GM19351 (cell line): Measurements from ENCODE around the gene GRM2.
A peak's percentile ranks its signal among the peaks of the same experiment; 100 is the strongest.

Experiments
- ATAC-seq: cut with Tn5 transposase; IDR thresholded peaks from one replicate; pipeline ENCODE4 v1.9.1; 2021; ENCODE audit warnings: mild to moderate bottlenecking, moderate library complexity; ENCODE audit not compliant: unreplicated experiment

Gene GRM2

DNA sequence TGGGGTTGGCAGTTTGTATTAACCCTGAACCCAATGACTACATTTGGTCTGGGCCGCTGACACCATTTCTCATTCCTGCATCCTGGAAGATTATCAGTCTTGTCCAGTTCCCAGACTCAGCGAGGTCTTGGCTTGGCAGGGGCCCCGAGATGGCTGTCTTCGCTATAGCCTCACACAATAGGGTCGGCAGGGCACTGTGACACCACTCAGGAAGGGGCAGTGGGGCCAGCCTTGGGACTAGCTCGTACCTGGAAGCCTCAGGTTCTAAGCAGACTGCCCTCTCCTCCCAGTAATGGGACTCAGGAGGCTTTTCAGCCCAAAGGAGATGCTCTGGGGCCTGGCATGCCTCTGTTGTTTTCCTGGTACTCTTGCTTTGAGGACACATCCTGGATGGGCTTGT is 26.7 kb upstream of the GRM2 start:
- ATAC-seq = no peak

- ATAC-seq = no peak
Measured at GRCh38 chr3:51680663-51681230, 26.1 kb upstream of the GRM2 start.

DNA sequence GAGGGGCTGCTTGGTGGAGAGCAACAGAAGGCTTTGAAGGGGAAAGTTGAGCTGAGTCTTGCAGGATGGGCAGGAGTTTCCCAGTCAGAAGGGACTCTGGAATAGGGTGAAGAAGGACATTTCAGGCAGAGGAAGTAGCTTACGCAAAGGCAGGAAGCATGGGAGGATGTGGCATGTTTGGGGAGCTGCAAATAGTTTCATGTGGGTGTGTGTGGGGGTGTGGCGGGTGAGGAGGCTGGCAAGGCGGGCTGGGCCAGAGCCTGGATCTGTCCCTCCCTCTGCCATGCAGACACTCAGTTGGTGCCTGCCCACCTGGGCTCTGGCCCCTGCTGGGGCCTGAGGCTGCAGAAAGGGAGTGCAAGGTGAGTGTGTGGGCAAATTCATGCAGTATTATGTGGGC is 25.4 kb upstream of the GRM2 start:
- no peak for ATAC-seq

- ATAC-seq = peak; percentile 93
Measured at GRCh38 chr3:51682079-51682478, 24.8 kb upstream of the GRM2 start.

- ATAC-seq = no peak
Measured at GRCh38 chr3:51682526-51682925, 24.3 kb upstream of the GRM2 start.

GRCh38 chr3:51683566-51683965 is 23.3 kb upstream of the GRM2 start:
- no peak for ATAC-seq

DNA sequence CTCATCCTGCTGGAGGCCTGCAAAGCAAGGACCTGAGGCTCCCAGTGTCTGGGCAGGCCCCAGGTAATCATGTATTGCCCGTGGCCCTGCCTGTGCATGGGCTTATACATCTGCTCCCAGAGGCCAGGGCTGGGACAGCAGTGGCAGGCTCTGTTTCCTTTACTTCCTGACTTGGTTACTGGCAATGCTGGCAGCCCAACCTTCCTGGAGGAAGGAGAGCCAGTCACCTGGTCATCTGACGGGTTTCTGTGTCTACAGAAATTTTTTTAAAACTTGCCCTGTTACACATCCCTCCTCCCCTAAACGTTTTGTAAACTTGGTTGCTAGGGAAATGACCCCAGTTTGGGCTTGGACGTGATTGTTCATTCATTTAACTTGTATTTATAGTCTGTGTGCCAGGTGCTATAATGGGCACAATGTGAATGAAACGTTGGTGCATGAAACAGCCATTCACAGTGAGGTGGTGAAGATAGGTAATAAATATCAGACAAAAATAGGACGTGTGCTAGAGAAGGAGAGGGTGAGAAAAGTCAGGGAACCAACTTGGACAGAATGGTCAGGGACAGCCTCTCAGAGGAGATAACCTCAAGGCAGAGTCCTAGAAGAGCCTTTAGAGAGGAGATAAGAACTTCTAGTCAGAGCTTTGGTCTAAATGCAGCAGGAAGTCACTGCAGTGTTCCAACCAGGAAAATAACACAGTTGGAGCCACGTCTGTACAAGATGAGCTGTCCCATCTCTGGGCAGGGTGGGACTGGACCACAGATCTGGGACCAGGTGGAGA is 21.7 kb upstream of the GRM2 start:
- ATAC-seq = no peak

DNA sequence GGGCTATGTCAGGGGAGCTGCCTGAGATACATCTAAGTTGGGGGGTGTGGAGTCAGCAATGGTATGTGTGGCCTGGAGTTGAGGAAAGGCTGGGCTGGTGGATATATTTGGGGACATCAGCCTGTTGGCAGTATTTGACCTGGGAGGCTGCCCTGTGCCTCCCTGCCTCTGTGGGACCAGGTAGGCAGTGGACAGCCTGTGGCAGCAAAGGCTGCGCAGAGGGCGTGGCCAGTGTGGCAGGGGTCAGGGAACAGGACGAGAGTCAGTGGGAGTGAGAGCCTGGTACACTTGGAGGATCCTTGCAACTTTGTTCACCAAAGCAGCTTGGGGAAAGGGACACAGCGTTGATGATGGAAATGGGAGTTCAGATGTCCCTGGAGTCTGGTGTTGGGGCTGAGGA is 20.8 kb upstream of the GRM2 start:
- ATAC-seq = no peak

GRCh38 chr3:51686512-51687215 is 20.2 kb upstream of the GRM2 start:
- no peak for ATAC-seq

DNA sequence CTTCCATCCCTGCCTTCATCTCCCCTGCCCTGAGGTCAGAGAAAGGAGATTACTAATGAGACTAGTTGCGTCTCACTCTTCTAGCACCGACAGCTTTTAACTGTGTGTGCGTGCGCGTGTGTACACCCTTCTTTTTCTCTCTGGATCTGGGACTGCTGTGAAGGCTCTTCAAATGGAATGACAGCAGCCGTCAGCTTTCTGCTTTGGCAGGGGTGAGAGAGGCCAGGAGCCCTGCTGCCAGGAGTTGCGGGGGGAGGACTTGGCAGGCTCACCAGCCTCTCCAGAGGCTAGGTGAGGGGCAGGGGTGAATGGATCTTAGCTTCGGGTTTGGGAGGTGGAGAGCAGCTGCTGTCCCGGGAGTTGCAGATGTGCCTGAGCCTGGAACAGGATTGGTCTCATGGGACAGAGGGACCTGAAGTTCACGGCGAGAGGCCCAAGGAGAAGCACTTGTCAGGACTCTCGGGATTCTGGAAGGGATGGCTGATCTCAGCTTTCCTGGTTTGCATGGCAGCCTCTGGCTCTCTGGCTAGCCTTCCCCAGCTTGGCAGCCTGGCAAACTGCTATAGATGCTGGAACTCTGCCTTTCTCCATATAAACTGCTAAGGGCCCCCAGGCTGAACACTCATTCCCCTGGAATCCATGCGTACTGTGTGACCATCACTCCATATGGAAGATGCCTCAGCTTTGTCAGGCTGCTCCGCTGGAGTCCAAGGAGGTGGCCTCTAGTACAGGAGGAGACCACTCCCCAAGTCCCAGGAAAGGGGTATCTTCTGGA is 19.2 kb upstream of the GRM2 start:
- no peak for ATAC-seq

DNA sequence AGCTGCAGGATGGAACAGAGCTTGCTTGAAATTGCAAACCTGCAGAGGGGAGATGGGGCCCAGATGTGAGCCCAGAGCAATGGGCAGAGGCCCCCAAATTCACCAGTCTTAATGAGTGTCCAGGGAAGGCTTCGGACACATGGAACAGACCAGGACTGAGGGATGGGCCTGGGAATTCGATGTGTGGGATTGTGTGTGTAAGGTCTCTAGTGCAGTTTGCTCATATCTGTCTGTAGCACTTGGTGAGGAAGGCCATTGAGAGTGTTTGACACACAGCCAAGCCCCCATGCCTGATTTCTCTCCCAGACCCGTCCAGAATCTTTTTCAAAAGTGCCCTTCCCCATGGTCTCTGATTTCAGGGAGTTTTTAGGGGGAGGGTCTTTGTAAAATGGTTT is 18.7 kb upstream of the GRM2 start:
- ATAC-seq = no peak

DNA sequence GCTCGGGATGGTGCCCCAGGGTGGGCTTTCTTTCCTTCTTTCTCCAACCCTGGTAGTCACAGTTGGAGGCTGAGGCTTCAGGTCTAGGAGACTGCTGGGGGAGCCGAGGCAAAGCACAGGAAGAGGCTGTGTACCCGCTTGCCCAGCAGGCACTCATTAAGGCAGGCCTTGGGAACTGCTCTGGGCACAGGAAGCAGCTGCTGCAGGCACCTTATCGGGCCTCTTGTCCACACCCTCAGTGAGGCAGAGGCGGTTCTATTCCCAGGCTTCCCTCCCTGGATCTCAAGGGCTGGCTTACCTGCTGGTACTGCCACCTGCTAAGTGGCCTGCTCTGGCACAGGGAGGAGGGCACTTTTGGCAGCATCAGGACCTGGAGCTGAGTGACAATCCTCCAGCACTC is 15.8 kb upstream of the GRM2 start:
- no peak for ATAC-seq

GRCh38 chr3:51691949-51692348 is 14.9 kb upstream of the GRM2 start:
- no peak for ATAC-seq

- no peak for ATAC-seq
Measured at GRCh38 chr3:51692980-51693395, 13.9 kb upstream of the GRM2 start.

DNA sequence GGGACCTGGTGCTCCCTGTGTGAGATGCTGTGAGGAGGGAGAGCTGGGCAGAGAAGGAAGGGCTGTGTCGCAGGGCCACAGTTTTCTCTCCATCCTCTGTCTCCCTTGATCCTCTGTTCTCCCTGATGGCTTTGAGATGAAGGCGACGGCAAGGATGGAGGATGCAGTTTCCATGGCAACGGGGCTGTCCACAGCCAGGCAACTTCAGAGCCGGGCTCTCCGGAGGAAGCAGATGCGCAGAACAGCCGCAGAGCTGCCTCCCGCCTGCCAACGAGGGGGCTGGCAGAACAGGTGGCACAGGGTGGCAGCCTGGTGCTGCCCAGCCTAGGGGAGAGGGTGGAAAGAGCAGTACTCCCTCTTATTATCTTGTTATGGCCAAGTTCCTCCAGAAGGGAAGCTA is 9.9 kb upstream of the GRM2 start:
- no peak for ATAC-seq

DNA sequence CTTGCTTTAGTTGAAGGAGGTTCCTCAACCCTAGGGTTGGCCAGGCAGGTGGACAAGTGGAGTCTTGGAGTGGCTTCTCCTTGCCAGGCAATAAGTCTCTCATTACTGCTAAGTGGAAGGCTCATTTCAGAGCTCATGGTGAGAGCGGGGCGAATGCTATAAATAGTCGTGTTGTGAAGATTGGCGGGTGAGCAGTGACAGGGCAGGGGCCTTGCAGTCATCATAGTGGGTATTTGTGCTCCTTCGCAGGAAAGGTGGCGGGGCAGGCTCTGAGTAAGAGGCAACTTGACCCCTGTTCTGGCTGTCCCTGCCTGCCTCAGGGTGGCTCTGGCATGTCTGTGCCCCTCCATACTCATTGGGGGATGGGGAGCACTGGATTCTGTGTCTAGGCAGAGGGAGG is 8.7 kb upstream of the GRM2 start:
- ATAC-seq = no peak

DNA sequence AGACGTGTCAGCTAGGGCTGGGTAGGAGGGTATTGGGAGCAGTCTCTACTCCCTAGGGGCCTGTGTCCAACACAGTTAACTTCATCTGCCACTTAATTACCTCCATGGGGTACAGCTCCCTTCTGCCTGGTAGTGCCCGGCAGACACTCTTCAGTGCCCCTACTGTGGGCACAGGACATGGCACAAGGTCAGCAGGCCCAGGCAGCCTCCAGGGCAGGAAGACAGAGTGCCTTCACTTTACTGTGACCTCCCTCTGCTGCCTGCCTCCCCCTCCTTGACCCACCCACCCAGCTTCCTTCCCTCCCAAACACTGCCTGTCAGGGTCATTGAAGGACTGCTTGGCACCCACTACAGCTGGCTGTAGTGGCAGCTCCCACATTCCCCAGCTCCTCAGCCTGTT is 6.5 kb upstream of the GRM2 start:
- ATAC-seq = no peak

DNA sequence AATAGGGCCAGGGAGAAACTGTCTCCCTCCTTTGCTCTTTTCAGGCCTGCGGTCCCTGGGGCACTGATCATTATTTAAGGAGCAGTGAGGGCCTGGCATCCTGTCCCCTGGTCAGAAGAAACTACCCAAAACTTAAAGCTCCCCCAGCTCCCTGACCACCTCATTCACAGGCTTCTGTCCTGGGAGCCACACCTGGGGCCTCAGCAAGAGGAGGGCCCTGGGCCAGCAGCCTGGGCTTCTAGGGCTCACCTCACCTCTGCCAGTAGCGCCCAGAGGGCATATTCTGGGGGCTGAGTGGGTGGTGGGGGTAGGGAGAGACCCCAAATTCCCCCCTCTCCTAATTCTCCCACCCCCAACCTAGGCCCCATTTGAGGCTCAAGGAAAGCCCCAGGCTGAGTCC is 4.7 kb upstream of the GRM2 start:
- ATAC-seq = no peak

DNA sequence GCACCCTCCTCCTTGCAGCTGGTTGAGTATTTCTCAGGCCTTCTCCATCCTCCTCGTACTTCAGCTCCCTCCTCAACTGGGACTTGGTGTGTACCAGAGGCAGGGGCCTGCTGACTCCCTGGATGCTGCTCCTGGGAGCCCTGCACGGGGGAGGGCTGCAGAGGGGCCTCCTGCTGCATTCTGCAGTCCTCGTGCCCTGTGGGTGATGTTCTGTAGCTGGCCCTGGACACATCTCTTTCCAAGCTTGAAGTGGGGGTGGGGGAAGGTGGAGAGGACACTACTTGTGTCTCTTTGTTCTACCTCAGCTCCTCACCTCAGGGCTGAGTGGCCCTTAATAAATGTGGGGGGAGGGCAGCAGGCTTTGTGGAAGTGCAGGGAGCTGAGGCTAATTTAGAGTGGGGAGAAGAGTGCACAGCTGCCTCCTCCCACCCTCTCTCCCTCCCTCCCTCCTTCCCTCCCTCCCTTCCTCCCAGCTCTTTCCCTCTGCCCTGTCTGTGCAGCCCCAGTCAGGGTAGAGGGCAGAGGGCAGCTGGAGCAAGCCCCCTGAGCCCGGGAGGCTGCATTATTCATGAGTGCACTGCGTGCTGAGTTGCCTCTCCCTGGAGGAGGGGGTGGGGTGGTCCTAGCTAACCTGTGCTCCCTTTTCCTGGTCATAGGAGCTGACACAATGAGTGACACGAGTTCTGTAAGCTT is 3.7 kb upstream of the GRM2 start:
- ATAC-seq = no peak

GRCh38 chr3:51703761-51704510 is 2.9 kb upstream of the GRM2 start:
- no peak for ATAC-seq
